ENCODE results near the gene SCN4A.
"Not testable (repeated sequence)": the region's sequence is repeated elsewhere in the genome, so short reads cannot be mapped to it uniquely, and the experiment has no call there.

The SCN4A gene

GRCh38 chr17:63972796-63973195 is at the start of gene SCN4A:
SCN4A (minus strand) TSS chr17:63972918; CDS start chr17:63972841, 77 bp downstream.
- no peak for DNase-seq (ENCODE audit: extremely low read depth in 1 of 2, low read depth in 1 of 2)

- DNase-seq (ENCODE audit: extremely low read depth in 1 of 2, low read depth in 1 of 2) = peak; percentile 67 to 89
Observed at GRCh38 chr17:64020056-64020766, 47.5 kb upstream of the SCN4A start, which contains the start of gene ICAM2. ICAM2 (minus strand) TSS chr17:64020633; CDS start chr17:64006691, 13,942 bp downstream.

- DNase-seq (ENCODE audit: extremely low read depth in 1 of 2, low read depth in 1 of 2) = not testable (repeated sequence)
Observed at GRCh38 chr17:64019551-64019961, 46.8 kb upstream of the SCN4A start.

- no peak for DNase-seq (ENCODE audit: extremely low read depth in 1 of 2, low read depth in 1 of 2)
Observed at GRCh38 chr17:64017381-64017980, 44.8 kb upstream of the SCN4A start.

GRCh38 chr17:64016974-64017373 is 44.3 kb upstream of the SCN4A start:
- no peak for DNase-seq (ENCODE audit: extremely low read depth in 1 of 2, low read depth in 1 of 2)

- DNase-seq (ENCODE audit: extremely low read depth in 1 of 2, low read depth in 1 of 2) = no peak
Observed at GRCh38 chr17:64016231-64016784, 43.6 kb upstream of the SCN4A start.

- DNase-seq (ENCODE audit: extremely low read depth in 1 of 2, low read depth in 1 of 2) = no peak
Observed at GRCh38 chr17:64015447-64015846, 42.7 kb upstream of the SCN4A start.

GRCh38 chr17:64009571-64010402 is 37.1 kb upstream of the SCN4A start:
- DNase-seq (ENCODE audit: extremely low read depth in 1 of 2, low read depth in 1 of 2) = no peak

- DNase-seq (ENCODE audit: extremely low read depth in 1 of 2, low read depth in 1 of 2) = no peak
Observed at GRCh38 chr17:64008830-64009229, 36.1 kb upstream of the SCN4A start.

- DNase-seq (ENCODE audit: extremely low read depth in 1 of 2, low read depth in 1 of 2) = no peak
Observed at GRCh38 chr17:64008346-64008745, 35.6 kb upstream of the SCN4A start.

- no peak for DNase-seq (ENCODE audit: extremely low read depth in 1 of 2, low read depth in 1 of 2)
Observed at GRCh38 chr17:64007838-64008282, 35.1 kb upstream of the SCN4A start.

- DNase-seq (ENCODE audit: extremely low read depth in 1 of 2, low read depth in 1 of 2) = not testable (repeated sequence)
Observed at GRCh38 chr17:64007089-64007837, 34.5 kb upstream of the SCN4A start.

GRCh38 chr17:64006361-64007088 is 33.8 kb upstream of the SCN4A start:
- DNase-seq (ENCODE audit: extremely low read depth in 1 of 2, low read depth in 1 of 2) = no peak

GRCh38 chr17:64005734-64006167 is 33.0 kb upstream of the SCN4A start:
- no peak for DNase-seq (ENCODE audit: extremely low read depth in 1 of 2, low read depth in 1 of 2)

GRCh38 chr17:64004903-64005733 is 32.4 kb upstream of the SCN4A start:
- no peak for DNase-seq (ENCODE audit: extremely low read depth in 1 of 2, low read depth in 1 of 2)

- DNase-seq (ENCODE audit: extremely low read depth in 1 of 2, low read depth in 1 of 2) = no peak
Observed at GRCh38 chr17:64004218-64004770, 31.6 kb upstream of the SCN4A start.

GRCh38 chr17:64003526-64004121 is 30.9 kb upstream of the SCN4A start:
- no peak for DNase-seq (ENCODE audit: extremely low read depth in 1 of 2, low read depth in 1 of 2)
